Endothelial cell of umbilical vein (primary cell): ENCODE measurements around the gene HOXB3. TPM values are rescaled to one million over a fixed set of nuclear protein-coding genes. Genes with fewer than 3 reads are reported as not detected.

Experiments used
- BruUV-seq: library from RNA; stranded (reverse); fragments of 400-500 nt; replicated peaks from 2 replicates; lab custom pipeline; 2021; lab: Mats Ljungman, UMichigan
- CTCF ChIA-PET: fragments of 300-600, 350-600 bp; sonication (Branson Sonifier 250); formaldehyde crosslinking; loops from one replicate; lab custom pipeline; 2021; ENCODE audit warnings: antibody characterized with exemption, inconsistent platforms; lab: Charles Lee
- POLR2A ChIA-PET: fragments of 300-600, 350-600 bp; sonication (Branson Sonifier 250); formaldehyde crosslinking; loops from one replicate; lab custom pipeline; 2021; ENCODE audit warnings: antibody characterized with exemption, inconsistent platforms; lab: Charles Lee
- DNase-seq: peaks from one replicate; pipeline ENCODE4 v3.0.0-alpha.2; 2011; ENCODE audit warnings: low read depth, low spot score
- FAIRE-seq: peaks from 2 replicates; lab custom pipeline; 2011; peaks lifted over from hg19 to GRCh38; lab: Jason Lieb, UNC
- H2AFZ ChIP-seq: 2 replicates; pipeline ENCODE4 v1.6.0; 2012; ENCODE audit warnings: low read depth, low read length, control low read depth, inconsistent platforms
- H3K27ac ChIP-seq: 2 replicates; pipeline ENCODE4 v1.5.1; 2011; ENCODE audit warnings: low read depth, mild to moderate bottlenecking, control low read depth, low read length, moderate library complexity; ENCODE audit not compliant: insufficient read depth
- H3K27me3 ChIP-seq, 2 experiments: 2 replicates each; pipeline versions ENCODE4 v1.6.0 to v1.6.1; 2011; ENCODE audit warnings: low read length in 2 of 2, mixed read lengths in 1 of 2; ENCODE audit not compliant: control insufficient read depth in 2 of 2, insufficient read depth in 2 of 2
- H3K36me3 ChIP-seq, 2 experiments: 2 replicates in 1 of 2; 3 replicates in 1 of 2; pipeline ENCODE4 v1.5.1; 2011; ENCODE audit warnings: low read length in 2 of 2, mild to moderate bottlenecking in 1 of 2, moderate library complexity in 1 of 2; ENCODE audit not compliant: control insufficient read depth in 2 of 2, insufficient read depth in 2 of 2; ENCODE audit errors: extremely low read depth in 1 of 2
- H3K4me1 ChIP-seq: 3 replicates; pipeline ENCODE4 v1.5.1; 2011; ENCODE audit warnings: mild to moderate bottlenecking, low read length; ENCODE audit not compliant: control insufficient read depth, insufficient read depth; ENCODE audit errors: extremely low read depth
- H3K4me2 ChIP-seq: 2 replicates; pipeline ENCODE4 v1.6.1; 2011; ENCODE audit warnings: low read length, control low read depth, mixed read lengths; ENCODE audit not compliant: insufficient read depth
- H3K4me3 ChIP-seq, 3 experiments: fragments of 200-600 bp in 1 of 3; sonication (generic), shearing (Covaris generic) in 1 of 3; replicated peaks in 1 of 3; 2 replicates each; pipeline ENCODE4 v1.5.1; 2011 to 2016; ENCODE audit warnings: control low read depth in 3 of 3, low read length in 3 of 3, mild to moderate bottlenecking in 2 of 3, inconsistent platforms in 1 of 3, low read depth in 1 of 3, moderate library complexity in 1 of 3; ENCODE audit not compliant: insufficient read depth in 1 of 3
- H3K79me2 ChIP-seq: 2 replicates; pipeline ENCODE4 v1.6.0; 2012; ENCODE audit warnings: low read length, inconsistent platforms; ENCODE audit not compliant: control insufficient read depth, insufficient read depth
- H3K9ac ChIP-seq: replicated peaks from 2 replicates; pipeline ENCODE3; 2011; ENCODE audit warnings: low read length, control low read depth; ENCODE audit not compliant: insufficient read depth; ENCODE audit errors: extremely low read depth
- H3K9me1 ChIP-seq: replicated peaks from 3 replicates; pipeline ENCODE4 v1.6.0; 2011; ENCODE audit warnings: mild to moderate bottlenecking, low read length; ENCODE audit not compliant: control insufficient read depth, insufficient read depth; ENCODE audit errors: extremely low read depth
- H3K9me3 ChIP-seq: replicated peaks from 2 replicates; pipeline ENCODE4 v1.5.1; 2012; ENCODE audit warnings: low read length, inconsistent platforms; ENCODE audit not compliant: control insufficient read depth, insufficient read depth
- H4K20me1 ChIP-seq: replicated peaks from 2 replicates; pipeline ENCODE3; 2011; ENCODE audit warnings: mild to moderate bottlenecking, low read length; ENCODE audit not compliant: control insufficient read depth, insufficient read depth; ENCODE audit errors: extremely low read depth
- CTCF ChIP-seq, 2 donors: IDR thresholded peaks; 1 replicate in 1 of 2; 2 replicates in 1 of 2; pipeline ENCODE4 v1.5.1; 2011; ENCODE audit warnings: low read length in 2 of 2, mild to moderate bottlenecking in 2 of 2, moderate library complexity in 2 of 2, control low read depth in 1 of 2, inconsistent platforms in 1 of 2, low read depth in 1 of 2; ENCODE audit not compliant: insufficient read depth in 1 of 2; ENCODE audit errors: extremely low read depth in 1 of 2
- EZH2 ChIP-seq: IDR thresholded peaks from 2 replicates; pipeline ENCODE4 v1.6.1; 2012; ENCODE audit warnings: borderline replicate concordance, low read depth, mild to moderate bottlenecking, moderate library complexity, low read length, inconsistent platforms; ENCODE audit not compliant: severe bottlenecking
- FOS ChIP-seq: IDR thresholded peaks from 2 replicates; pipeline ENCODE4 v1.6.1; 2011; ENCODE audit warnings: mild to moderate bottlenecking, low read length, moderate library complexity, borderline replicate concordance; ENCODE audit not compliant: insufficient read depth
- GATA2 ChIP-seq: IDR thresholded peaks from 2 replicates; pipeline ENCODE4 v1.7.0; 2011; ENCODE audit warnings: low read depth, mild to moderate bottlenecking, moderate library complexity, mixed read lengths, low read length; ENCODE audit not compliant: insufficient read length, insufficient read depth
- JUN ChIP-seq: IDR thresholded peaks from 2 replicates; pipeline ENCODE4 v1.6.1; 2011; ENCODE audit warnings: borderline replicate concordance, low read depth; ENCODE audit not compliant: insufficient read length, insufficient read depth
- MAX ChIP-seq: IDR thresholded peaks from 2 replicates; pipeline ENCODE4 v1.6.1; 2011; ENCODE audit not compliant: insufficient read depth, insufficient read length
- MYC ChIP-seq: IDR thresholded peaks from one replicate; pipeline ENCODE4 v1.6.1; 2011; ENCODE audit warnings: mild to moderate bottlenecking, low read depth, low read length
- POLR2A ChIP-seq: IDR thresholded peaks from 2 replicates; pipeline ENCODE4 v1.6.1; 2012; ENCODE audit warnings: low read depth, mild to moderate bottlenecking, control low read depth, low read length
- POLR2AphosphoS5 ChIP-seq: IDR thresholded peaks from 2 replicates; pipeline ENCODE4 v1.6.1; 2012; ENCODE audit warnings: low read depth, mild to moderate bottlenecking, control low read depth, low read length, moderate library complexity; ENCODE audit not compliant: insufficient read depth
- dilution Hi-C: fragments of 300-500 bp; cut with MboI; formaldehyde crosslinking; loops from one replicate; pipeline ENCODE4 v1.15.0; 2019; ENCODE audit warnings: low sequenced_read_pairs; ENCODE audit not compliant: extremely low pct_ligation_motif_present
- intact Hi-C: fragments of 100-400 bp; cut with micrococcal nuclease; formaldehyde crosslinking; loops from one replicate; pipeline ENCODE4 v1.10.0; 2022
- polyA plus RNA-seq, 4 experiments: library from polyadenylated mRNA; depleted of rRNA in 3 of 4; stranded (reverse) in 3 of 4; unstranded in 1 of 4; fragments of >200 nt; gene quantifications; 2 replicates each; pipeline versions ENCODE4 v1.2.1 to v1.2.3, GENCODE V29; 2011 to 2012; ENCODE audit warnings: missing spikeins in 1 of 4
- total RNA-seq: library from RNA; stranded (reverse); gene quantifications from 2 replicates; pipeline ENCODE4 v1.2.3, GENCODE V29; 2021

The HOXB3 gene
- total and polyA plus RNA-seq, 2 donors (not counting 3 experiments of a cell fraction or from before 2014, with no cell fraction given), result 29.6 to 56.6 TPM

- POLR2A ChIA-PET, result interaction anchor here (0.7 to 1.0 kb wide), 3 partner anchors 13 to 366 kb away, joined by 3 to 6 read pairs (median 3); no protein-coding TSS in a partner anchor
- FAIRE-seq, result no peak
- Histone ChIP-seq H3K4me3 (peak overlapping the region; percentile 14 to 67 (median 20)), H3K27me3 (no peaks in the 10 kb centered on the region), H3K9ac (peak overlapping the region; percentile 55), H3K79me2 (peaks cover 91% of the 10 kb centered on the region), H3K36me3 (peaks cover 0 to 2% of the 10 kb centered on the region in 2 experiments), H3K27ac (peak overlapping the region; percentile 71), H2AFZ (no peak overlapping the region), H4K20me1 (no peaks in the 10 kb centered on the region), H3K4me1 (peaks cover 53% of the 10 kb centered on the region), H3K9me1 (no peaks in the 10 kb centered on the region), H3K9me3 (no peaks in the 10 kb centered on the region), H3K4me2 (peak overlapping the region; percentile 89)
- intact Hi-C loops (loop anchor here (1.0 kb wide), 1 partner anchor 36 kb away; no protein-coding TSS in a partner anchor), dilution Hi-C loops (no loop called here)
- BruUV-seq, result no TSS peak
- TF ChIP-seq MAX (no peak), FOS (no peak), POLR2A (no peak), EZH2 (no peak), MYC (no peak), GATA2 (no peak), CTCF (IDR thresholded peaks at IDR 0.05; ENCODE audit: extremely low read depth in 1 of 2, insufficient read depth in 1 of 2, low read depth in 1 of 2, low read length in 2 of 2) (no peak), POLR2AphosphoS5 (no peak), JUN (no peak)
- DNase-seq, result peak; percentile 79
- CTCF ChIA-PET, result interaction anchor here (0.9 to 1.2 kb wide), 4 partner anchors 13 to 321 kb away, joined by 3 to 6 read pairs (median 4); no protein-coding TSS in a partner anchor
Observed at GRCh38 chr17:48579760-48580554, 10.1 kb downstream of the HOXB3 start.
